GM12891 (cell line): ENCODE results near the gene MYF5.

Source experiments
- DNase-seq: peaks from one replicate; pipeline ENCODE4 v3.0.0; 2011; ENCODE audit warnings: low spot score; ENCODE audit not compliant: insufficient read length
- FAIRE-seq: peaks from 2 replicates; lab custom pipeline; 2011; peaks lifted over from hg19 to GRCh38; lab: Jason Lieb, UNC
- PAX5 ChIP-seq: IDR thresholded peaks from 2 replicates; pipeline ENCODE4 v1.6.1; 2011; ENCODE audit warnings: low read length, moderate library complexity, mild to moderate bottlenecking; ENCODE audit not compliant: insufficient read depth, severe bottlenecking
- POLR2A ChIP-seq: IDR thresholded peaks from 2 replicates; pipeline ENCODE4 v1.6.1; 2011; ENCODE audit warnings: low read depth, low read length, control low read depth
- POLR2AphosphoS5 ChIP-seq: IDR thresholded peaks from 2 replicates; pipeline ENCODE4 v1.6.1; 2011; ENCODE audit warnings: low read depth, low read length, control low read depth
- POU2F2 ChIP-seq: IDR thresholded peaks from 2 replicates; pipeline ENCODE4 v1.6.1; 2011; ENCODE audit warnings: low read depth, mild to moderate bottlenecking, control low read depth, low read length, moderate library complexity
- SPI1 ChIP-seq: IDR thresholded peaks from 2 replicates; pipeline ENCODE4 v1.6.1; 2011; ENCODE audit warnings: low read depth, low read length, control low read depth
- TAF1 ChIP-seq: IDR thresholded peaks from 2 replicates; pipeline ENCODE4 v1.6.1; 2011; ENCODE audit warnings: low read depth, low read length, control low read depth

The MYF5 gene

DNA sequence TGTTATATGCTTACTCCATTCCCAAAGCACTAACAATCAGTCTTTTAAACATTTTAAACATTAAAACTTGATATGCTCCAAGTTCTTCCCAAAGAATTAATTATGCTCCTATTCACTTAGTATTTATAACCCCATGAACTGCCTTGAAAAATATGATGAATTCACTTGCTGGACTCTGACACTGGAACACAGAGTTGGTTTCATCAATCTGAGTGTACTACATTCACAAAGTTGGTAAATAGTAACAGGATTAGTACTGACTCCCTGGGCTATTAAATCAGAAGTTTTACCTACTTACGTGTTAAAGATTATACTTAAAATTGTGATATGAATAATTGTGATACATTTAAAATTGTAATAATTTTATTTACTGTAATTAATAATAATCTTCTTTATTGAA lies 26.6 kb upstream of the MYF5 start:
- FAIRE-seq (no peak), DNase-seq (no peak)
- TF ChIP-seq POLR2AphosphoS5 (no peak), POLR2A (no peak), POU2F2 (no peak), PAX5 (no peak), TAF1 (no peak)

DNA sequence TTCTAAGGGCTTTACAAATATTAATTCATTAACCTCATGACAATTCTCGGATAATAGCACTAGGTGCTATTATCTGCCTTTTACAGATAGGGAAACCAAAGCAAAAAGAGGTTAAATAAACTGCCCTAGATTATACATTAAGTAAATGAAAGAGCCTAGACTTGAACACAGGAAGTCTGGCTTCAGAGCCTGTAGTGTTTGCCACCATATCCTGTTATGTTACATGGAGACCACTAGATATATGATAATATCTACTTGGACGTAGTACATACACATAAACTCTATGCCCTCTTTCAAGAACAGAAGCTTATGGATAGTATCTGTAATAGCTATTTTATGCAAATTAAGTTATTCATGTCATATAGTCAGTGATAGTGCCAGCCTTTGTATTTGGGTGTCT lies 26.2 kb upstream of the MYF5 start:
- no peak for DNase-seq
- no peak for FAIRE-seq

DNA sequence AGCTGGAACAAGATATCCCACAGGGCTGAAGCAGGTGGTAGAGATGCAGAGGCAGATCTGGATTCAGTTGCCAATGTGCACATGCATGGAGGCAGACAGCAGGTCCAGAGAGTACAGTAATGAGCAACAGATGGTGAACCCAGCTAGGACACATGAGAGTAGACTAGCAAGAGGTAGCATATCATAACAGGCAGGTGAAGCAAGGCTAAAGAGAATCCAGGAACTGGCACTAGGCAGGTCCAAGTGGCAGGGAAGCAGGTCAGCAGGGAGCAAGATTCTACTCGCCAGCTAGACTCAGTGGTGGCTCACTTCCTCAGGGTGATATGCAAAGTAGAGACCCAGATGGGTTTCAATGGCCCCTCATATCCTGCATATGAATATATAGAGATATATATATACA lies 24.6 kb upstream of the MYF5 start:
- no peak for DNase-seq
- FAIRE-seq, result no peak
- TF ChIP-seq PAX5 (no peak), POU2F2 (no peak), POLR2AphosphoS5 (no peak), SPI1 (peak; percentile 29; the same call in 1 of the 2 replicates), TAF1 (no peak)

More for the DNA sequence above, 26.2 kb upstream of the MYF5 start:
- no peak for TF ChIP-seq TAF1
- TF ChIP-seq SPI1, result no peak
- no peak for TF ChIP-seq POU2F2
- no peak for TF ChIP-seq PAX5
- TF ChIP-seq POLR2AphosphoS5, result no peak
- TF ChIP-seq POLR2A, result no peak

- TF ChIP-seq SPI1 (no peak), POU2F2 (no peak), POLR2AphosphoS5 (no peak), TAF1 (no peak), PAX5 (no peak), POLR2A (no peak)
- DNase-seq (no peak), FAIRE-seq (no peak)
Measured at GRCh38 chr12:80697270-80697887, 19.3 kb upstream of the MYF5 start.

- no peak for DNase-seq
- no peak for TF ChIP-seq SPI1
- TF ChIP-seq POLR2AphosphoS5, result no peak
- no peak for TF ChIP-seq POLR2A
- TF ChIP-seq POU2F2, result no peak
- FAIRE-seq, result no peak
Measured at GRCh38 chr12:80698256-80698655, 18.5 kb upstream of the MYF5 start.

DNA sequence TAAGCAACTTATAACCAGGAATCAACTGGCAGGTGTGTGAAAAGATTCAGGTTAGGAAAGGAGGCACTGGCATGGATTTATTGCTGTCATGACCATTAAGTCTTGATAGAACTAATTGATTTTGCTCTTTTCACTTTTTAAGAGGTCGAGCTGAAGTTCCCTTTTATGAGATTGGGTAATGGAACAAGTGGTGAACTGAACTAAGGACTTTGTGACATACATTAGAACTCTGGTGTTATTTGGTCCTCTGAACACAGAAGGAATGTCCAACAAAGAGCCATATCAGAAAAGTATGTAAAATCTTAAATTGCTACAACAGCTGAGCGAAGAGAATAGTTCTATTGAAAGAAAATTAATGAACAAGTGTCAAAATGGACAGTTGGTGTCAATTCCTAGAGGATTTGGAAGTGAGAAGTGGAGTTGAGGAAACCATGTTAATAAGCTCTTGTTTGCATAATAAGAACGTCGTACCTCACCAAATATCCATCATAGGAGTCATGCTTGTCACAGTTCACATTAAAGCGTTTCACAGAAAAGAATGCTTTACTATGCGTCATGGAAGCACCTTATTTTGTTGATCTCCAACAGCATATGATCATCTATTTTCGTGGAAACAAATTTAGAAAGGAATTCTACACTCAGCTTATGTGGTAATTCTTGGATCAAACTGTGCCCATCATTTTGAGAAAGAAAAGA lies 17.7 kb upstream of the MYF5 start:
- TF ChIP-seq TAF1 (no peak), POU2F2 (no peak), POLR2A (no peak), PAX5 (no peak), POLR2AphosphoS5 (no peak), SPI1 (no peak)
- DNase-seq (no peak), FAIRE-seq (no peak)

- no peak for DNase-seq
- no peak for TF ChIP-seq TAF1
- no peak for TF ChIP-seq POLR2A
- TF ChIP-seq PAX5, result no peak
- TF ChIP-seq SPI1, result no peak
- TF ChIP-seq POLR2AphosphoS5, result no peak
- no peak for TF ChIP-seq POU2F2
- no peak for FAIRE-seq
Measured at GRCh38 chr12:80700327-80700726, 16.4 kb upstream of the MYF5 start.

DNA sequence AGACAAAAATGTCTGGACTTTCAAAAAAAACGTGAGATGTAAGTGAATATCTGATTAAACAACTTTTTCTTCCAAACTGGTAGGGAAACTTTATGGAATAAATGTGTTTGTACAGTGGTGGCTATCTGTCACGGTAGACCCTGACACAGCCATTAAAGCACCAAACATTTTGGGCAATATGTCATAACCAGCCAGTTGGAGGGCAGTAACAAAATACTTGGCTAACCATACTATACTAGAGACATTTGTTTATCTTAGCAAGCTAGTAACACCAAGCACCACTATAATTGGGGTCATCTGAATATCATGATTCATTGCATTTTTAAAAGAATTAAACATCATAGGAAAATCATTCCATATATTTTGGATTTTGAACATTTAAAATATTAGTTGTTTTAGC lies 15.3 kb upstream of the MYF5 start:
- no peak for FAIRE-seq
- no peak for TF ChIP-seq TAF1
- TF ChIP-seq POLR2AphosphoS5, result no peak
- no peak for DNase-seq

GRCh38 chr12:80702889-80703805 lies 13.6 kb upstream of the MYF5 start:
- DNase-seq, result no peak
- peak; percentile 31 for FAIRE-seq

More at GRCh38 chr12:80702889-80703805, 13.6 kb upstream of the MYF5 start:
- TF ChIP-seq PAX5, result no peak
- TF ChIP-seq SPI1, result peak; percentile 75
